Mammary epithelial cell (primary cell): ENCODE results near the gene NPEPPS.
"Not testable (repeated sequence)": the region's sequence is repeated elsewhere in the genome, so short reads cannot be mapped to it uniquely, and the experiment has no call there.

Experiments
- EZH2 ChIP-seq: IDR thresholded peaks from 2 replicates; pipeline ENCODE4 v1.6.1; 2012; ENCODE audit warnings: low read length, inconsistent platforms, borderline replicate concordance
- TF ChIP-seq, protein P1 (sequence below), 2 donors: IDR thresholded peaks in 1 of 2; conservative IDR thresholded peaks in 1 of 2; 2 replicates each; pipeline ENCODE4 v1.5.1; 2011 to 2012; ENCODE audit warnings: inconsistent platforms in 2 of 2, low read length in 2 of 2, mild to moderate bottlenecking in 2 of 2, control low read depth in 1 of 2, low read depth in 1 of 2; ENCODE audit not compliant: insufficient read depth in 1 of 2; ENCODE audit errors: extremely low read depth in 1 of 2

DNA sequence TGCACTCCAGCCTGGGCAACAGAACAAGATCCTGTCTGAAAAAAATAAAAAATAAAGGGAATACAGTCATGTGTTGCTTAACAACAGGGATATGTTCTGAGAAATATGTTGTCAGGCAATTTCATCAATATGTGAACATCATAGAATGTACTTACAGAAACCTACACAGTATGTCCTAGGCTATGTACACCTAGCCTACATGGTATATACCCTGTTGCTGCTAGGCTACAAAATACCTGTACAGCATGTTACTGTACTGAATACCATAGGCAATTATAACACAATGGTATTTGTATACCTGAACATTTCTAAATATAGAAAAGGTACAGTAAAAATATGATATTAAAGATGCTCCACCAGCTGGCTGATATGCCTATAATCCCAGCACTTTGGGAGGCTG lies 62.6 kb downstream of the NPEPPS start:
- TF ChIP-seq, protein P1, sequence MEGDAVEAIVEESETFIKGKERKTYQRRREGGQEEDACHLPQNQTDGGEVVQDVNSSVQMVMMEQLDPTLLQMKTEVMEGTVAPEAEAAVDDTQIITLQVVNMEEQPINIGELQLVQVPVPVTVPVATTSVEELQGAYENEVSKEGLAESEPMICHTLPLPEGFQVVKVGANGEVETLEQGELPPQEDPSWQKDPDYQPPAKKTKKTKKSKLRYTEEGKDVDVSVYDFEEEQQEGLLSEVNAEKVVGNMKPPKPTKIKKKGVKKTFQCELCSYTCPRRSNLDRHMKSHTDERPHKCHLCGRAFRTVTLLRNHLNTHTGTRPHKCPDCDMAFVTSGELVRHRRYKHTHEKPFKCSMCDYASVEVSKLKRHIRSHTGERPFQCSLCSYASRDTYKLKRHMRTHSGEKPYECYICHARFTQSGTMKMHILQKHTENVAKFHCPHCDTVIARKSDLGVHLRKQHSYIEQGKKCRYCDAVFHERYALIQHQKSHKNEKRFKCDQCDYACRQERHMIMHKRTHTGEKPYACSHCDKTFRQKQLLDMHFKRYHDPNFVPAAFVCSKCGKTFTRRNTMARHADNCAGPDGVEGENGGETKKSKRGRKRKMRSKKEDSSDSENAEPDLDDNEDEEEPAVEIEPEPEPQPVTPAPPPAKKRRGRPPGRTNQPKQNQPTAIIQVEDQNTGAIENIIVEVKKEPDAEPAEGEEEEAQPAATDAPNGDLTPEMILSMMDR (conservative IDR thresholded peaks at IDR 0.05 in 1 of 2, IDR thresholded peaks at IDR 0.05 in 1 of 2; ENCODE audit: extremely low read depth in 1 of 2, insufficient read depth in 1 of 2, low read depth in 1 of 2, low read length in 2 of 2) = not testable (repeated sequence)
- not testable (repeated sequence) for TF ChIP-seq EZH2
